HG02798 (cell line): ENCODE results near the gene EMC8.

Experiments used
- ATAC-seq: cut with Tn5 transposase; IDR thresholded peaks from one replicate; pipeline ENCODE4 v1.9.1; 2021; ENCODE audit warnings: mild to moderate bottlenecking; ENCODE audit not compliant: unreplicated experiment, poor library complexity

EMC8 gene

GRCh38 chr16:85735225-85735635 is 64.1 kb downstream of the EMC8 start:
- ATAC-seq = peak; percentile 77

- ATAC-seq = no peak
Measured at GRCh38 chr16:85734311-85735017, 64.9 kb downstream of the EMC8 start.

GRCh38 chr16:85733839-85734170 is 65.5 kb downstream of the EMC8 start:
- no peak for ATAC-seq

- ATAC-seq = no peak
Measured at GRCh38 chr16:85733155-85733838, 66.0 kb downstream of the EMC8 start.

- no peak for ATAC-seq
Measured at GRCh38 chr16:85731179-85731578, 68.2 kb downstream of the EMC8 start.

- ATAC-seq = no peak
Measured at GRCh38 chr16:85730186-85730465, 69.2 kb downstream of the EMC8 start.

GRCh38 chr16:85729452-85730185 is 69.7 kb downstream of the EMC8 start:
- no peak for ATAC-seq

GRCh38 chr16:85728879-85729278 is 70.5 kb downstream of the EMC8 start:
- ATAC-seq = no peak
